ENCODE results near the gene PEX5L. TPM values are rescaled to one million over a fixed set of nuclear protein-coding genes. Genes with fewer than 3 reads are reported as not detected.

PEX5L gene
- total RNA-seq, 3 donors from 2014 or later, result 0.12 to 0.78 (median 0.25) TPM

GRCh38 chr3:179868715-179869114 lies 168.0 kb downstream of the PEX5L start:
- intact Hi-C loops (cut with DNase I, micrococcal nuclease), result no loop called here
- no peak for TF ChIP-seq CTCF (IDR thresholded peaks at IDR 0.05)
- no peak overlapping the region for H3K4me3 ChIP-seq
- DNase-seq (no peak), ATAC-seq (no peak)
- no peaks in the 10 kb centered on the region for H3K9me3 ChIP-seq
- H3K4me1 ChIP-seq (ENCODE audit: low read depth), result no peaks in the 10 kb centered on the region
- no peaks in the 10 kb centered on the region for H3K36me3 ChIP-seq (ENCODE audit: low read depth)

GRCh38 chr3:179867961-179868360 lies 168.8 kb downstream of the PEX5L start:
- no peaks in the 10 kb centered on the region for H3K36me3 ChIP-seq (ENCODE audit: low read depth)
- intact Hi-C loops (cut with DNase I, micrococcal nuclease), result no loop called here
- ATAC-seq (no peak), DNase-seq (no peak)
- no peak overlapping the region for H3K4me3 ChIP-seq
- H3K9me3 ChIP-seq, result no peaks in the 10 kb centered on the region
- H3K4me1 ChIP-seq (ENCODE audit: low read depth), result no peaks in the 10 kb centered on the region
- no peak for TF ChIP-seq CTCF (IDR thresholded peaks at IDR 0.05)

- no peak for TF ChIP-seq CTCF (IDR thresholded peaks at IDR 0.05)
- ATAC-seq (no peak), DNase-seq (no peak)
- no peaks in the 10 kb centered on the region for H3K9me3 ChIP-seq
- intact Hi-C loops (cut with DNase I, micrococcal nuclease), result no loop called here
- no peaks in the 10 kb centered on the region for H3K36me3 ChIP-seq (ENCODE audit: low read depth)
- H3K4me1 ChIP-seq (ENCODE audit: low read depth), result no peaks in the 10 kb centered on the region
- no peak overlapping the region for H3K4me3 ChIP-seq
These were observed 170.8 kb downstream of the PEX5L start for GRCh38 chr3:179865861-179866505.

GRCh38 chr3:179861953-179862352 lies 174.8 kb downstream of the PEX5L start:
- TF ChIP-seq CTCF (IDR thresholded peaks at IDR 0.05), result no peak
- no peak for DNase-seq
- no peaks in the 10 kb centered on the region for H3K4me1 ChIP-seq (ENCODE audit: low read depth)
- no peak for ATAC-seq
- H3K4me3 ChIP-seq, result no peak overlapping the region
- intact Hi-C loops (cut with DNase I, micrococcal nuclease), result no loop called here
- no peaks in the 10 kb centered on the region for H3K36me3 ChIP-seq (ENCODE audit: low read depth)
- H3K9me3 ChIP-seq, result no peaks in the 10 kb centered on the region

- no peak for ATAC-seq
- intact Hi-C loops (cut with DNase I, micrococcal nuclease), result no loop called here
These were observed 175.4 kb downstream of the PEX5L start for GRCh38 chr3:179861292-179861691.

More at GRCh38 chr3:179861292-179861691, 175.4 kb downstream of the PEX5L start:
- no peaks in the 10 kb centered on the region for H3K9me3 ChIP-seq
- H3K36me3 ChIP-seq (ENCODE audit: low read depth), result no peaks in the 10 kb centered on the region
- no peak for DNase-seq
- TF ChIP-seq CTCF (IDR thresholded peaks at IDR 0.05), result no peak
- H3K4me1 ChIP-seq (ENCODE audit: low read depth), result no peaks in the 10 kb centered on the region
- H3K4me3 ChIP-seq, result no peak overlapping the region

Data from mucosa of descending colon (tissue), 3 donors.